Type B pancreatic cell (in vitro differentiated cells): ENCODE measurements around the gene HEYL. TPM values are rescaled to one million over a fixed set of nuclear protein-coding genes. Genes with fewer than 3 reads are reported as not detected.
"Not testable (repeated sequence)": the region's sequence is repeated elsewhere in the genome, so short reads cannot be mapped to it uniquely, and the experiment has no call there.

Experiments
- DNase-seq: peaks from one replicate; pipeline ENCODE4 v3.0.0; 2021; ENCODE audit warnings: mixed read lengths; ENCODE audit not compliant: unreplicated experiment; ENCODE audit errors: extremely low spot score
- H3K27ac Mint-ChIP-seq: 2 replicates; pipeline ENCODE4 v1.8.0; 2021; ENCODE audit warnings: mild to moderate bottlenecking, mixed read lengths
- H3K27me3 Mint-ChIP-seq: 2 replicates; pipeline ENCODE4 v1.8.0; 2021; ENCODE audit warnings: mixed read lengths
- H3K36me3 Mint-ChIP-seq: 2 replicates; pipeline ENCODE4 v1.8.0; 2021; ENCODE audit warnings: mixed read lengths
- H3K4me1 Mint-ChIP-seq: one replicate; pipeline ENCODE4 v1.8.0; 2021; ENCODE audit warnings: mixed read lengths; ENCODE audit not compliant: unreplicated experiment
- H3K4me3 Mint-ChIP-seq: 2 replicates; pipeline ENCODE4 v1.8.0; 2021; ENCODE audit warnings: mild to moderate bottlenecking, mixed read lengths
- H3K9me3 Mint-ChIP-seq: 2 replicates; pipeline ENCODE4 v1.8.0; 2021; ENCODE audit warnings: mixed read lengths
- CTCF ChIP-seq: fragments of 200-600 bp; sonication (generic); conservative IDR thresholded peaks from 2 replicates; pipeline ENCODE4 v1.5.0; 2021; ENCODE audit warnings: antibody characterized with exemption, mild to moderate bottlenecking
- total RNA-seq: library from RNA; stranded (reverse); gene quantifications from 2 replicates; pipeline ENCODE4 v1.2.1, GENCODE V29; 2021; ENCODE audit warnings: low replicate concordance

The HEYL gene
- total RNA-seq, 1 donor from 2014 or later = 4.3 TPM

DNA sequence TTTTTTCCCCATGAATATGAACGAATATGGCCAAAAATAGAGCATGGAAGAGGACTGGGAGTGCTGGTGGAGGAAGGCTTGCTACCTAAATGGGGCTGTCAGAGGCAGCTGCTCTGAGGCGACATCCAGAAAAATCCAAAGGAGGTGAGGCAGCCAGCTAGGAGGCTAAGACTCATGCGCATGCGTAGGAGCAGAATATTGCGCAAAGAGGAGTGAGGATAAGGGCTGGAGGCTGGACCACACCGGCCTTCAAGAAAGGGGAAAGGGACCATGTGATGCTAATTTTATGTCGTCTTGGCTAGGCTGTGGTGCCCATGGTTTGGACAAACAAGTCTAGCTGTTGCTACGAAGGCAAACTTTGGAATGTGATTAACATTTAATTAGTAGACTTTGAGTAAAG, 30.5 kb downstream of the HEYL start:
- Mint-ChIP-seq H3K27ac (no peak overlapping the region), H3K9me3 (no peaks in the 10 kb centered on the region), H3K36me3 (no peaks in the 10 kb centered on the region), H3K27me3 (peaks cover 19% of the 10 kb centered on the region), H3K4me1 (peaks cover 5% of the 10 kb centered on the region), H3K4me3 (no peak overlapping the region)
- no peak for TF ChIP-seq CTCF
- no peak for DNase-seq

GRCh38 chr1:39603677-39604076, 35.8 kb downstream of the HEYL start:
- H3K9me3 Mint-ChIP-seq, H3K4me3 Mint-ChIP-seq, H3K36me3 Mint-ChIP-seq, DNase-seq, H3K4me1 Mint-ChIP-seq, H3K27ac Mint-ChIP-seq: not testable (repeated sequence)
- peaks cover 13% of the 10 kb centered on the region for H3K27me3 Mint-ChIP-seq

DNA sequence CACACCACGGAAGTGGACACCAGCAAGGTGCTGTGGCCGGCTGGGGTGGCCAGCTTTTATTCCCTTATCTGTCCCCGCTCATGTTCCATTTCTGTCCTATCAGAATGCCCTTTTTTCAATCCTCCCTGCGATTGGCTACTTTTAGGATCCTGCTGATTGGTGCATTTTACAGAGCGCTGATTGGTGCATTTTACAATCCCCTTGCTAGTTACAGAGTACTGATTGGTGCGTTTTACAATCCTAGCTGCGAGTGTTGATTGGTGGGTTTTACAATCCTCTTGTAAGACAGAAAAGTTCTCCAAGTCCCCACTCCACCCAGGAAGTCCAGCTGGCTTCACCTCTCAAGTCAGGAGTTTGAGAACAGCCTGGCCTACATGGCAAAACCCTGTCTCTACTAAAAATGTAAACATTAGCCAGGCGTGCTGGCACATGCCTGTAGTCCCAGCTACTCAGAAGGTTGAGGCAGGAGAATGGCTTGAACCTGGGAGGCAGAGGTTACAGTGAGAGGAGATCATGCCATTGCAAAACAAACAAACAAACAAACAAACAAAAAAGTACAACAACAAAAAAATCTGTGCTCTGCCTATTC, 37.7 kb downstream of the HEYL start:
- H3K4me3 Mint-ChIP-seq, DNase-seq, H3K36me3 Mint-ChIP-seq, H3K4me1 Mint-ChIP-seq, H3K27ac Mint-ChIP-seq, H3K9me3 Mint-ChIP-seq: not testable (repeated sequence)
- peaks cover 12% of the 10 kb centered on the region for H3K27me3 Mint-ChIP-seq

DNA sequence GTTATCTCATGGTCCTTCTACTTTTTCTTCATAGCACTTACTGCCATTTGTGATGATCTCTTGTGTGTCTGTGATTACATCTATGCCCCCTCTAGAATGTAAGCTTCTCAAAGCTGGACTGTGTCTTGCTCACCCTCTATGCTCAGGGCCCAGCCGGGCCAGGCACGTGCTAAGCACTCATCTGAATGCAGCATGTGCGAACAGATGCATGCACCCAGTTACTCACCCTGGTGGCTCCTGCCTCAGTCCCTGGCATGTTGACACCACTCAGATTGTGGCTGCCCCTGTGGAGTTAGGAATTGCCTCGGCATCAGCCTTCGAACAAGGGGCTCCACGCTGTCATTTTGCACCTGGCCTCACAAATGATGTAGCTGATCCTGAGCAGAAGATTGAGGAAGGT, 43.3 kb downstream of the HEYL start:
- no peaks in the 10 kb centered on the region for H3K36me3 Mint-ChIP-seq
- H3K4me1 Mint-ChIP-seq = no peaks in the 10 kb centered on the region
- no peak for DNase-seq
- no peaks in the 10 kb centered on the region for H3K9me3 Mint-ChIP-seq
- peaks cover 23% of the 10 kb centered on the region for H3K27me3 Mint-ChIP-seq
- H3K4me3 Mint-ChIP-seq = no peak overlapping the region
- no peak for TF ChIP-seq CTCF
- no peak overlapping the region for H3K27ac Mint-ChIP-seq

- H3K27me3 Mint-ChIP-seq = peaks cover 21% of the 10 kb centered on the region
- no peak for DNase-seq
- TF ChIP-seq CTCF = no peak
- no peaks in the 10 kb centered on the region for H3K9me3 Mint-ChIP-seq
- H3K4me1 Mint-ChIP-seq = no peaks in the 10 kb centered on the region
- H3K4me3 Mint-ChIP-seq = no peak overlapping the region
- no peak overlapping the region for H3K27ac Mint-ChIP-seq
- H3K36me3 Mint-ChIP-seq = no peaks in the 10 kb centered on the region
Measured at GRCh38 chr1:39593386-39593785, 46.1 kb downstream of the HEYL start.

GRCh38 chr1:39592069-39592468, 47.4 kb downstream of the HEYL start:
- Mint-ChIP-seq H3K4me1 (no peaks in the 10 kb centered on the region), H3K27ac (no peak overlapping the region), H3K4me3 (no peak overlapping the region), H3K9me3 (no peaks in the 10 kb centered on the region), H3K36me3 (no peaks in the 10 kb centered on the region), H3K27me3 (peaks cover 21% of the 10 kb centered on the region)
- TF ChIP-seq CTCF = no peak
- no peak for DNase-seq

- Mint-ChIP-seq H3K27me3 (peaks cover 13% of the 10 kb centered on the region), H3K27ac (no peak overlapping the region), H3K36me3 (no peaks in the 10 kb centered on the region), H3K9me3 (no peaks in the 10 kb centered on the region), H3K4me3 (no peak overlapping the region), H3K4me1 (no peaks in the 10 kb centered on the region)
- no peak for DNase-seq
- no peak for TF ChIP-seq CTCF
Measured at GRCh38 chr1:39590546-39590945, 48.9 kb downstream of the HEYL start.
